ENCODE results near the gene CA7.

DNA sequence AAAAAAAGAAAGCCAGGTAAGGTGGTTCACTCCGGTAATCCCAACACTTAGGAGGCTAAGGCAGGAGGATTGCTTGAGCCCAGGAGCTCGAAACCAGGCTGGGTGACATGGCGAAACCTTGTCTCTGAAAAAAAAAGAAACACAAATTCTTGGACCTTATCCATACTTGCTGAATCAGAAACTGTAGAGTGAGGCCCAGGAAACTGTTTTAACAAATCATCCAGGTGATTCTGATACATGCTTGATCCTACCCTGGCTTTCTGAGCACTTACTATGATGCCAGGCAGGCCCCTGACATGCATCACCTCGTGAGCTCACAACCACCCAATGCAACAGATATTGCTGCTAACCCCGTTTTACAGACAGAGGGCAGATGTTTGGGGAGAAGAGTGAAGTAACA lies 9.5 kb upstream of the CA7 start:
- TF ChIP-seq, protein P1, sequence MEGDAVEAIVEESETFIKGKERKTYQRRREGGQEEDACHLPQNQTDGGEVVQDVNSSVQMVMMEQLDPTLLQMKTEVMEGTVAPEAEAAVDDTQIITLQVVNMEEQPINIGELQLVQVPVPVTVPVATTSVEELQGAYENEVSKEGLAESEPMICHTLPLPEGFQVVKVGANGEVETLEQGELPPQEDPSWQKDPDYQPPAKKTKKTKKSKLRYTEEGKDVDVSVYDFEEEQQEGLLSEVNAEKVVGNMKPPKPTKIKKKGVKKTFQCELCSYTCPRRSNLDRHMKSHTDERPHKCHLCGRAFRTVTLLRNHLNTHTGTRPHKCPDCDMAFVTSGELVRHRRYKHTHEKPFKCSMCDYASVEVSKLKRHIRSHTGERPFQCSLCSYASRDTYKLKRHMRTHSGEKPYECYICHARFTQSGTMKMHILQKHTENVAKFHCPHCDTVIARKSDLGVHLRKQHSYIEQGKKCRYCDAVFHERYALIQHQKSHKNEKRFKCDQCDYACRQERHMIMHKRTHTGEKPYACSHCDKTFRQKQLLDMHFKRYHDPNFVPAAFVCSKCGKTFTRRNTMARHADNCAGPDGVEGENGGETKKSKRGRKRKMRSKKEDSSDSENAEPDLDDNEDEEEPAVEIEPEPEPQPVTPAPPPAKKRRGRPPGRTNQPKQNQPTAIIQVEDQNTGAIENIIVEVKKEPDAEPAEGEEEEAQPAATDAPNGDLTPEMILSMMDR (IDR thresholded peaks at IDR 0.05): no peak
- TF ChIP-seq POLR2A (IDR thresholded peaks at IDR 0.05): no peak
